Measurements from ENCODE around the gene ST3GAL3.

Gene ST3GAL3

GRCh38 chr1:43743206-43743605 is 35.9 kb downstream of the ST3GAL3 start:
- Histone ChIP-seq H3K9ac (ENCODE audit: low read depth, low read length) (no peak overlapping the region), H3K4me1 (ENCODE audit: insufficient read depth, low read length) (no peaks in the 10 kb centered on the region), H4K20me1 (ENCODE audit: insufficient read depth, low read length) (no peaks in the 10 kb centered on the region; the same call in 1 of the 2 replicates), H3K4me2 (ENCODE audit: insufficient read depth, low read length) (no peak overlapping the region), H3K27ac (ENCODE audit: low read length) (no peak overlapping the region), H3K4me3 (ENCODE audit: low read depth in 1 of 2, low read length in 2 of 2) (no peak overlapping the region), H3K36me3 (ENCODE audit: insufficient read depth, low read length) (peaks cover 17% of the 10 kb centered on the region), H2AFZ (ENCODE audit: low read depth, low read length) (no peak overlapping the region), H3K9me3 (ENCODE audit: insufficient read depth, low read length, severe bottlenecking) (no peaks in the 10 kb centered on the region), H3K27me3 (ENCODE audit: insufficient read depth, low read length, poor library complexity) (no peaks in the 10 kb centered on the region), H3K79me2 (ENCODE audit: insufficient read depth, low read length) (0 out of 2 replicates have a peak, but pooled peaks cover 2% of the 10 kb centered on the region)
- ATAC-seq (ENCODE audit: insufficient read depth, low read depth) (no peak), DNase-seq (no peak)
- TF ChIP-seq, protein P1, sequence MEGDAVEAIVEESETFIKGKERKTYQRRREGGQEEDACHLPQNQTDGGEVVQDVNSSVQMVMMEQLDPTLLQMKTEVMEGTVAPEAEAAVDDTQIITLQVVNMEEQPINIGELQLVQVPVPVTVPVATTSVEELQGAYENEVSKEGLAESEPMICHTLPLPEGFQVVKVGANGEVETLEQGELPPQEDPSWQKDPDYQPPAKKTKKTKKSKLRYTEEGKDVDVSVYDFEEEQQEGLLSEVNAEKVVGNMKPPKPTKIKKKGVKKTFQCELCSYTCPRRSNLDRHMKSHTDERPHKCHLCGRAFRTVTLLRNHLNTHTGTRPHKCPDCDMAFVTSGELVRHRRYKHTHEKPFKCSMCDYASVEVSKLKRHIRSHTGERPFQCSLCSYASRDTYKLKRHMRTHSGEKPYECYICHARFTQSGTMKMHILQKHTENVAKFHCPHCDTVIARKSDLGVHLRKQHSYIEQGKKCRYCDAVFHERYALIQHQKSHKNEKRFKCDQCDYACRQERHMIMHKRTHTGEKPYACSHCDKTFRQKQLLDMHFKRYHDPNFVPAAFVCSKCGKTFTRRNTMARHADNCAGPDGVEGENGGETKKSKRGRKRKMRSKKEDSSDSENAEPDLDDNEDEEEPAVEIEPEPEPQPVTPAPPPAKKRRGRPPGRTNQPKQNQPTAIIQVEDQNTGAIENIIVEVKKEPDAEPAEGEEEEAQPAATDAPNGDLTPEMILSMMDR (IDR thresholded peaks at IDR 0.05; ENCODE audit: borderline replicate concordance, extremely low read depth, low read length, poor library complexity, severe bottlenecking): no peak
- TF ChIP-seq EZH2 (IDR thresholded peaks at IDR 0.05; ENCODE audit: borderline replicate concordance, low read depth, low read length, severe bottlenecking): no peak

- TF ChIP-seq, protein P1 (IDR thresholded peaks at IDR 0.05; ENCODE audit: borderline replicate concordance, extremely low read depth, low read length, poor library complexity, severe bottlenecking): no peak
- TF ChIP-seq EZH2 (IDR thresholded peaks at IDR 0.05; ENCODE audit: borderline replicate concordance, low read depth, low read length, severe bottlenecking): no peak
- ATAC-seq (ENCODE audit: insufficient read depth, low read depth) (no peak), DNase-seq (no peak)
- H3K36me3 ChIP-seq (ENCODE audit: insufficient read depth, low read length): peaks cover 6% of the 10 kb centered on the region; the same call in 1 of the 2 replicates
- no peaks in the 10 kb centered on the region for H3K27me3 ChIP-seq (ENCODE audit: insufficient read depth, low read length, poor library complexity)
- no peak overlapping the region for H3K9ac ChIP-seq (ENCODE audit: low read depth, low read length)
- H3K79me2 ChIP-seq (ENCODE audit: insufficient read depth, low read length): 0 out of 2 replicates have a peak, but pooled peaks cover 2% of the 10 kb centered on the region
- no peak overlapping the region for H3K4me3 ChIP-seq (ENCODE audit: low read depth in 1 of 2, low read length in 2 of 2)
- no peaks in the 10 kb centered on the region for H4K20me1 ChIP-seq (ENCODE audit: insufficient read depth, low read length)
- no peaks in the 10 kb centered on the region for H3K9me3 ChIP-seq (ENCODE audit: insufficient read depth, low read length, severe bottlenecking)
- H3K4me1 ChIP-seq (ENCODE audit: insufficient read depth, low read length): no peaks in the 10 kb centered on the region
- no peak overlapping the region for H2AFZ ChIP-seq (ENCODE audit: low read depth, low read length)
- H3K27ac ChIP-seq (ENCODE audit: low read length): no peak overlapping the region
- no peak overlapping the region for H3K4me2 ChIP-seq (ENCODE audit: insufficient read depth, low read length)
These were observed 40.4 kb downstream of the ST3GAL3 start for GRCh38 chr1:43747736-43748135.

GRCh38 chr1:43750083-43750482 is 42.7 kb downstream of the ST3GAL3 start:
- no peak for ATAC-seq (ENCODE audit: insufficient read depth, low read depth)
- no peak overlapping the region for H3K4me2 ChIP-seq (ENCODE audit: insufficient read depth, low read length)
- H3K36me3 ChIP-seq (ENCODE audit: insufficient read depth, low read length): 0 out of 2 replicates have a peak, but pooled peaks cover 6% of the 10 kb centered on the region
- no peaks in the 10 kb centered on the region for H3K4me1 ChIP-seq (ENCODE audit: insufficient read depth, low read length)
- no peaks in the 10 kb centered on the region for H3K9me3 ChIP-seq (ENCODE audit: insufficient read depth, low read length, severe bottlenecking)
- H3K79me2 ChIP-seq (ENCODE audit: insufficient read depth, low read length): 0 out of 2 replicates have a peak, but pooled peaks cover 2% of the 10 kb centered on the region
- TF ChIP-seq, protein P1 (IDR thresholded peaks at IDR 0.05; ENCODE audit: borderline replicate concordance, extremely low read depth, low read length, poor library complexity, severe bottlenecking): no peak
- TF ChIP-seq EZH2 (IDR thresholded peaks at IDR 0.05; ENCODE audit: borderline replicate concordance, low read depth, low read length, severe bottlenecking): no peak
- no peak overlapping the region for H2AFZ ChIP-seq (ENCODE audit: low read depth, low read length)
- H4K20me1 ChIP-seq (ENCODE audit: insufficient read depth, low read length): no peaks in the 10 kb centered on the region
- H3K27me3 ChIP-seq (ENCODE audit: insufficient read depth, low read length, poor library complexity): no peaks in the 10 kb centered on the region
- no peak overlapping the region for H3K4me3 ChIP-seq (ENCODE audit: low read depth in 1 of 2, low read length in 2 of 2)
- H3K9ac ChIP-seq (ENCODE audit: low read depth, low read length): no peak overlapping the region
- no peak overlapping the region for H3K27ac ChIP-seq (ENCODE audit: low read length)
- no peak for DNase-seq

GRCh38 chr1:43753422-43753821 is 46.1 kb downstream of the ST3GAL3 start:
- no peak overlapping the region for H3K4me2 ChIP-seq (ENCODE audit: insufficient read depth, low read length)
- H4K20me1 ChIP-seq (ENCODE audit: insufficient read depth, low read length): no peaks in the 10 kb centered on the region
- no peaks in the 10 kb centered on the region for H3K9me3 ChIP-seq (ENCODE audit: insufficient read depth, low read length, severe bottlenecking)
- H3K4me1 ChIP-seq (ENCODE audit: insufficient read depth, low read length): no peaks in the 10 kb centered on the region
- no peak for ATAC-seq (ENCODE audit: insufficient read depth, low read depth)
- H3K4me3 ChIP-seq (ENCODE audit: low read depth in 1 of 2, low read length in 2 of 2): no peak overlapping the region
- no peaks in the 10 kb centered on the region for H3K36me3 ChIP-seq (ENCODE audit: insufficient read depth, low read length)
- no peak overlapping the region for H3K27ac ChIP-seq (ENCODE audit: low read length)
- no peak overlapping the region for H3K9ac ChIP-seq (ENCODE audit: low read depth, low read length)
- H3K79me2 ChIP-seq (ENCODE audit: insufficient read depth, low read length): no peaks in the 10 kb centered on the region
- H2AFZ ChIP-seq (ENCODE audit: low read depth, low read length): no peak overlapping the region
- TF ChIP-seq EZH2 (IDR thresholded peaks at IDR 0.05; ENCODE audit: borderline replicate concordance, low read depth, low read length, severe bottlenecking): no peak
- TF ChIP-seq, protein P1 (IDR thresholded peaks at IDR 0.05; ENCODE audit: borderline replicate concordance, extremely low read depth, low read length, poor library complexity, severe bottlenecking): no peak
- no peaks in the 10 kb centered on the region for H3K27me3 ChIP-seq (ENCODE audit: insufficient read depth, low read length, poor library complexity)
- no peak for DNase-seq

Measured in DND-41 (cell line).